HG03175 (cell line): ENCODE measurements around the gene LRCH1.

Source experiments
- ATAC-seq: cut with Tn5 transposase; IDR thresholded peaks from one replicate; pipeline ENCODE4 v1.9.1; 2021; ENCODE audit warnings: mild to moderate bottlenecking, moderate library complexity; ENCODE audit not compliant: unreplicated experiment

Gene LRCH1

DNA sequence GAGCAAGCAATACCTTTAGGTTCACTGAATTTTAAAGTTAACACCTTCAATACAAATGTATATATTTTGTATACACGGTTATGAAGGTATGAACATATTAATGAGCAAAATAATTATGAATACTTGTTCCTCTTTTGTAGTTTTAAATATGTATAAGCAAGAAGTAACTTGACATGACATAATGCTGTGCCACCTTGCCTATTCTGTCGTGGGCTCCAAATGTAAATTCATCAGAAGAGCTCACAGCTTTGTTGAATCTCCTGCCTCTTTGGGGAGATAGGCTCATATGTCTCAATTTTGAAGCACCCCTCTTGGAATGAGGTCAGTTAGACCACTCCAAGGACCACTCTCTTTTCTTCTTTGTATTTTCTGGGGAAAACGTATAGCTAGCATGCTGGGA, 59.3 kb downstream of the LRCH1 start:
- ATAC-seq, result no peak

DNA sequence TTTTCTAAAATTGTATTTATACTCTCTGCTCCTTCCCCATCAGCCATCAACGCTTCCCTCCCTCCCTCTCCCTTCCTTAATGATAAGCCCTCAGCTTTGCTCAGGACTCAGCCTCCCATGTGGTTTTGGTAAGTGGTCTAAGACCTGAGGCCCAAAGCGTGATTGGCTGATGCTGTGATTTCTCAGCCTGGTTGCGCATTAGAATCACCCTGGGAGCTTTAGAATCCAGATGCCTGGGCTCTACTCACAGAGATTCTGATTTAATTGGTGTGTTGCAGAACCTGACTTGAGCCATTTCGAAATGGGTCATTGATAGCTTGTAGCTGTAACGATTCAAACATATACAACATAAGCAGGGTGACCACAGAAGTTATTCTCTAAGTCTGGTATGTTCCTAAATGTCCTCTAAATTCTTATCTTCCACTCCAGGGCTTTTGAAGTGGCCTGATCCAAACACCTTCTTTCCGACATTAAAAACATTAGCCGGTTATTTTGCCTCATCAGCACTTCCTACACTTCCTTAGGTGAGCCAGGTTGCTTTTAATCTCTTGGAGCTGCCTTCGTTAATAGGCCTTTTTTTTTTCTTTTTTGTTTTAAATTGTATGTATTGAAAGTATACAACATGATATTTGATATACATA, 60.6 kb downstream of the LRCH1 start:
- ATAC-seq, result no peak

DNA sequence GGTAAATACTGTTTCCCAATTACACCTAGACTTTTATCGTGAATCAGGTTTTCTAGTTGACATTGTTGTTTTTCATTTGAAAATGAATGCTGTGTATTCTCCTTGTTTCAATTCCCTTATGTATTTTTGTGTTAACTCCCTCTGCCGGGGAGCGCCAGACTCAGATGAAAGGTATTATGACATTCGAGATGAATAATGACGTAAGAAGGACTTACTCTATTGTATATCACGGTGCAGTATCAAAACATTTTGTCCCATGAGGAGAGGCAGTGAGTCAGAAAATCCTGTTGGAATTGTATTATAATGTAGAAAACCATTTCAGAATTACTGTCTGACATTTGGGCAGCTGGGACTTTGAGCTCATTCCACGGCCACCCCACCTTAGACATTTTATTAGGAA, 61.6 kb downstream of the LRCH1 start:
- ATAC-seq, result no peak

DNA sequence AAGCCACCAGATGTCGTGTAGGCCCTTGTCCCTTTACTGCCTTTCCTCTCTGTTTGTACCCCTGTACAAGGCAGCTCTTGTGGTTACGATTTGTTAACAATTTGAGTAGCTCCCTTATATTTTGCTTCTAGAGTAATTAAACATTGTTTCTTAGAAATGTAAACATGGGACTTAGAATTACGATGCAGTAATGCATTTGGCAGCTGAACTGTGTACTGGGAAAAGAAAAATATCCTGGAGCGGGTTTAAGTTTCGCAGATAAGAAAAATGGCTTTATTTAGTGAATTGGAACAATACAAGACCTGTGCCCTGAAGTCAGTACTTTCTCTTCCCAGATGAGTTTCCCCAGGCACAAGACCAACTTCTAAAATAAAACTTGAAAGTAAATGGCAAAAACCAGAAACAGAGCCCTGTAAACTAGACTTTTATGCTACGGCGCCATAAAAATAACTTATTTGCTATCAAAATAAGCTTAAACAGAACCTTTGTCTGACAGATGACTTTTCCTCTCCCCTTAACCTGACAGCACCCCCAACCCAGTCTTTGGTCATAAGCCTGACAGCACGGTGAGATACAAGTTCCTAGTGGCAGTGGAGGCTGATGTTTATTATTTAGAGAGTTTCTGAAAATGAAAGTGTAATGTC, 63.0 kb downstream of the LRCH1 start:
- no peak for ATAC-seq

DNA sequence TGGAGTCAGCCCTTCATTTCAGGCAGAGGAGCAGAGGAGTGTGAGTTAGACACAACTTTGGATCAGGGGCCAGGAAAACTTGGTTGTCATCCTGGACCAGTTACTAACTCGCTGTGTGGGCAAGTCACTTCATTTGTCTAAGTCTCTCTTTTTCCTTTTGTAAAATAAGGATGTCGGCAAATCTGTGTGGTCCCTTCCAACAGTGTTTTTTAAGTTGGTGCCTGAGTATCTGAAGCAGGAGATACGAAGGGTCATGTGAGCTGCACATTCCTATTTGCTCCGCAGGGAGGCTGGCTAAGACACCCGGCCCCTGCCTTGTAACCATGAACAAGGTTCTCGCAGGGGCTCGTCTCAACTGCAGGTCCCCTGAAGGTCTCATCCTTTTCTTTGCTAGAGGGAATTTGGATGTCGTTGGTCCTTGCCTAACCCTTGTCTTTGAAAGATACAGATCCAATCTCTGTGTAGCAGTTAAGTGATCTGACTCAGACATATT, 64.3 kb downstream of the LRCH1 start:
- no peak for ATAC-seq

DNA sequence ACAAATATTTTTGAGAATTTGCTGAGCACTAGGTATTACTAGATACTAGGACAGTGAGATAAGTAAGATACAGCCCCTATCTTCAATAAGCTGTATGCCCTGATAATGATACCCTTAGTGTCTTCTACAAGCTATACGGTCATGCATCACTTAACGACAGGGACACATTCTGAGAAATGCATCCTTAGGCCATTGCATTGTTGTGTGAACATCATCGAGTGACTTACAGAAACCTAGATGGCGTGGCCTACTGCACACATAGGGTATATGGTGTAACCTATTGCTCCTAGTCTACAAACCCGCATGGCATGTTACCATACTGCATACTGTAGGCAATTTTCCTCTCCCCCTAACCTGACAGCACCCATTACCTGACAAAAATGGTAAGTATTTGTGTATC, 64.9 kb downstream of the LRCH1 start:
- no peak for ATAC-seq

DNA sequence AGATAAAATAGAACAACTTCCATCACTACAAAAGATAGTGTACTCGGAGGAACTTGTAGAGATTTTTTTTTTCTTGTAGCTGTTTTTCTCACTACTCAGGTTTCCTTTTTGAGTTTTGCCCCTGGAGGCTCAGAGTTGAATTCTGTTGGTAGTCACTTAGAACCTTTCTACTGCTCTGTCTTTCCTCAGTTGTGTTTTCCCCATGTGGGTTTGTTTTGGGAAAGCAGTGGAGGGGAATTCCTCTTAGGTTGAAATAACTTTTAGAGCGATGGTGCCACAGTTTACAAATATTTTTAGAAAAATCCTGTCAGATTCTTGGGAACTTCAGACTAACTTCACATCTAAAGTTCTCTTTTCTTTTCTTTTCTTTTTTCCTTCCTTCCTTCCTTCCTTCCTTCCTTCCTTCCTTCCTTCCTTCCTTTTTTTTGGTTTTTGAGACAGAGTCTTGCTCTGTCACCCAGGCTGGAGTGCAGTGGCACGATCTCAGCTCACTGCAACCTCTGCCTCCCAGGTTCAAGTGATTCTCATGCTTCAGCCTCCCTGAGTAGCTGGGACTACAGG, 65.8 kb downstream of the LRCH1 start:
- ATAC-seq, result no peak

DNA sequence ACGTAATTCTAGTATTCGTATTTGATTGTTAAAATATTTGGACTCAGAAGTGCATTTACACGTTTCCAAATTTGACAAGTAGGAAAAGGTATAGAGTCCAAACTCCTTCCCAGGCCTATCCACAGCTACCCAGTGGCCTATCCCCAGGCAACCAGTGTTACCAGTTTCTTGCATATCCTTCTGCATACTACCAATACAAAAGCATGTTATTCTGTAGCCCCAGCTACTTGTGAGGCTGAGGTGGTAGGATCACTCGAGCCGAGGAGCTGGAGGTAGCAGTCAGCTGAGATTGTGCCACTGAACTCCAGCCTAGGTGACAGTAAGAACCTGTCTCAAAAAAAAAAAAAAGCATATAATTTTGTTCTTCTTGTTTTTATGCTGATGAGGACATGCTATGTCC, 67.1 kb downstream of the LRCH1 start:
- no peak for ATAC-seq

DNA sequence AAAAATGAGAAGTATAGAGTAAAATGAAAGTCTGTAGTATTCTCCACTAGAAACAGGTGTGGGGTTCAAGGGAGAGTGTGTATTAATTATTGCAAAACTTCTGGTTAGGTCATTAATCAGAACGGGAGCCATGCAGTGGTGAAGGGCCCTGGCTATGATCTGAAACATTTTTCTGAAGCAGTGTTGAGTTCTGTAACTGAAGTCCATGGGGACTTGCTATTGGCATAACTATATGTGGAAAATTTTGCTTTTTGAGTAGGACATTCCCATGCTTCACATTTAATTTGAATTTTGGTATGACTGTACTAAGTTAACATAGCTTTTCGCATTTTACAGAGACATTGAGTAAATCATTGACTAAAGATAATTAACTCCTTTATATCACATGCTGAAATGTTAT, 67.5 kb downstream of the LRCH1 start:
- no peak for ATAC-seq

DNA sequence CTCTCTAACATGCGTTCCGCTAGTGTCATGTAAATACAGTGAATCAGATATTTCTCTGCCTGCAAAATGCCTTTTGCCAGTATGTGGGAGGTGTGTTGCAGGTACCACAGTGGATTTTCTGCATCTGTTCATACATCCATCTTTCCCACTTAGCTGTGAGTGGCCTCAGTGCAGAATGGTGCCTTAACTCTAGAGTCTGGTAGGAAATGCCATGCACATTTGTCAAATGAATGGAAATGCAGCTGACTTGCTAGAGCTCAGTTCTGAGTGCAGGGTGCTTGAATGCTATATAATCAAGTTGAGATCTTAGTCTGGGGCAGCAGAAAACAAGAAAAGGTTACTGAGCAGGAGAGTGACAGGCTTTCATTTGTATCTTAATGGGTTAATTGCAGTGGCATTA, 68.2 kb downstream of the LRCH1 start:
- no peak for ATAC-seq

DNA sequence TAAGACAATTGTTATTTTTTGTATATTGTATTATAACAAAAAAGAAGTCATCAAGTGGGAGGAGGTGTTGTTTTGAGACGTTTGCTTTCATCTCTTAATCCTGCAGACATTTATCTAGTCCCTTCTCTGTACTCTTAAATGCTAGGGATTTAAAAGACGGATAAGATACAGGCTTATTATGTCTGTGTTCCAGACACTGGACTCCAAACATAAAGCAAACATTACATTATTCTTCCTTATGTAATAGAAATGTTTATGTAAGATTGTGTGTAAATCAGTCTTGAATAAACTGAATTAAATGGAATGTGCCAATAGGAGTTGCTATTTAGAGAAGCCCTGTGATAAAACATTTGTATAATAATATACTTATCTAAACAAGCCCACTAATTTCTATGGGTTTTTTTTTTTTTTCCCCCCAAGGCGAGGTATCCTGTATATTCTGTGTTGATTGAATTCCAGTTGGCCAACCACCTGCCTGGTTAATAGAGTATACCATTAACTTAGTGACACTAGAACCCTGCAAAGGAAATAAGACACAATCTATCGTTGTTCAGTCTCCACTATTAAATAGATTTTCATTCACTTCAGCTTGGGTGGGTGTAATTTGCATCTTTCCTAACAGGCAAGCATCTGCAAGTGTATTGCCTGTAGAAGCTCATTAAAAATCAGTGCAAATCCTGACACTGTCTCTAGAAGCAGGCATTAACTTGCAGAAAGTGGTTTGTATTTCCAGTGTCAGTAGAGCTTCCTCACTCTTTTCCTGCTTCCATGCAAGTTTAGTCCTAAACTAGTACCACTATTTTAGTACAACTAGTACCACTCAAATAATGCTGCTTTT, 69.0 kb downstream of the LRCH1 start:
- ATAC-seq, result no peak

DNA sequence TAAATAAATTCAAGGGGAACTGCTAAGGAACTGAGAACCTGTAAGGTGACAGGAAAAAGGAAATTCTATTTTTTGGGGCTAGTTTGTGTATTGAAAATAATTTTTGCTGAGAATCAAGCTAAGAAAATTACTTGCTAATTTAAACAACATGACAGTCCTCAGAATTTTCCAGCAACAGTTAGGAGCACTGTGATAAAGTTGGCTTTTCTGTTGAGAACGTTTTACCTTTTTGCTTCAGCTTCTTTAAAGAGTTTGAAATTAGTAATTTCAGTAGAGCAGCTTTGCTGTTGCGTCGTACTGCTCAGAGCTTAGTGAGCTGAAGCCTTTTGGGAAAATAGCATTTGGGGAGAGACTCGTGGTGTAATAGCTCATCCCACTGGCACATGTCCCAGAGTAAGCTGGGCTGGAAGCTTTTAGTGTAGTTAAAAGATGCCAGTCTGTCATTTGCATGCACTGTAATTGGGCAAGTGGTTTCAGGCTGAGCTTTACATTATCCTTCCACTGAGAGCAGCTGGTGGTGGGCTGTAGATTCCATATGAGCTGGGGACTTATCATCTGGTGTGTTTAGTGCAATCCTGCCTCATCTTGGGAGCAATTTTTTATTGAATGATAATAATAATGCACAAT, 69.8 kb downstream of the LRCH1 start:
- ATAC-seq, result no peak

DNA sequence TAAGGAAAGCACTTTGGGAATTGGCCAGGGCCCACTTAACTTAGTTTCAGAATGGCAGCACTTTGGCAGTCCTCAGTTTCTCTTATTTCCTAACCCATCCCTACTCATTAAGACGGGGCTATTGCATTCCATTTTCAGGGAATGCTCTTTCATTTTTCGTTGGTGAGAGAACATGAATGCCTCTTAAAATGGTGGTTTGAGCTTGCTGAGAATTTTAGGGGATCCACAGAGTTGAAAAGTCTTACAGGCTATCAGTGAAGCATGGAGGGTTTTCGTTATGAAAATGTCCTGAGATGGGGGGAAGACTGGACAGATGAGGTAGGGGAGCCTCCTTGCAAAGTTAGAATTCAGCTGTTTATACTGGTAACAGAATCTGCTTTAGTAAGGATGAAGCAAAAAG, 71.4 kb downstream of the LRCH1 start:
- ATAC-seq, result no peak

DNA sequence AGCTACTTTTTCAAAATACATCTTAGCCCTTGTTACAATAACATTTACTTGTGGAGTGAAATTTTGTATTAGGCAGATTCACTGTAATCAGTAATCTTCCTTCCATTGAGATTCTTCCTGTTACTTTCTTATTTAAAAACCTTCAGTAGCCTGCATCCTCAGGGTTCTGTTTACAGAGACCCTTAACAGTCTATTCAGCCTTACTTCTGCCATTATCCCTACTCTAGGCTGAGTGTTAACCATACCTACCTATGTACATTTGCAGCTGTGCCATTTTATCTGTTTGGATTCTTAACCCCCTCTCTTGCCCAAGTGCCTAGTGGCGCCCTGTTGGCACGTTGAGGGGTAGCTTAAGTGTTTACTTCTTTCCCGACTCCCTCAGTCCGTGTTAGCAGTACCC, 71.9 kb downstream of the LRCH1 start:
- no peak for ATAC-seq

DNA sequence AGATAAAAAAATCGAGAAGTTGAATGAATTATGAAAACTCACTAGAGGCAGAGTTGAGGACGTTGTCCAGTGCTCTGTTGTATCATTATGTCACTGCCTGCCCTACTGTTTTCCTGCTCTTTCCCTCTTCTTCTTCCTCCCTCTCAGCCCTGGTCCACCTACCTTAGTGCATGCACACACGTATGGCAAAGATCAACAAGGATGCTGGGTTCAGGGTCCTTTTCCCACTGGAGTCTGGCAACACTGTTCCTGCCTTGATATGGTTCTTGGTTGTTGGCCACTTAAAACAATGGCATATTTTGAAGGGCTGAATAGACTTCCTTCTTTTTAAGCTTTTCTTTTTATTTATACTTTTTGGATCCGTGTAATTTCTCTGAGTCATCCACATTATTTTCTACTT, 74.5 kb downstream of the LRCH1 start:
- no peak for ATAC-seq

DNA sequence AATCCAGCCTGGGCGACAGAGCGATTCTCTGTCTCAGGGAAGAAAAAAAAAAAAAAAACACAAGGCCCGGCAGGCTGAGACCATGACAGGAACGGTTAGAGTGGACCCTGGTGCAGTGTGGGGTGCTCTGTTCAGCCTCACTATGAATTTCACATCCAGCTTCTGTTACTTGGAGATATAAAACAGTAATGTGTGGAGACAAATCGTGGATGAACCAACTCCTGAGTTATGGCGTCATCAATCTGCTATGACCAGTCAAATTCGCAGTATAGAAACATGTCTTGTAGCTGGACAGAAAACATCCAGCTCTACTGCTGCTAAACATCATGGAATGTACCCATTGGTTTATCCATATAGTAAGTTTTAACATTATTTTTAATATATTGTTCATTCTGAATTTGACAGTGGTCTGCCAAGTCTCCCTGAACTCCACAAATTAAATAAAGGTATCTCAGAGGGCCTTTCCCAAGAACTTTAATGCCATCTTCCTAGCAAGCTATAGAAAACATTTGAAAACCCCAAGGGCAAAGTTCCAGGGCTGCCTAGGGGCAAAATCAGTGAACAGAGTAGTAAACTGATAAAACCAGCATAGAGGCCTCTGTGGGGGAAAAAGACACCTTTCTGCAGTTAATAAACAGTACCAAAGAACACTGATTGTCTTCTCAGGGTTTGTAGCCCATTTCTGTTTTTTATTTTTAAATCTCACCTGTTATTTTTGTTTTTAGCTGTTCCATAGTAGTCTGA, 75.8 kb downstream of the LRCH1 start:
- ATAC-seq, result no peak

DNA sequence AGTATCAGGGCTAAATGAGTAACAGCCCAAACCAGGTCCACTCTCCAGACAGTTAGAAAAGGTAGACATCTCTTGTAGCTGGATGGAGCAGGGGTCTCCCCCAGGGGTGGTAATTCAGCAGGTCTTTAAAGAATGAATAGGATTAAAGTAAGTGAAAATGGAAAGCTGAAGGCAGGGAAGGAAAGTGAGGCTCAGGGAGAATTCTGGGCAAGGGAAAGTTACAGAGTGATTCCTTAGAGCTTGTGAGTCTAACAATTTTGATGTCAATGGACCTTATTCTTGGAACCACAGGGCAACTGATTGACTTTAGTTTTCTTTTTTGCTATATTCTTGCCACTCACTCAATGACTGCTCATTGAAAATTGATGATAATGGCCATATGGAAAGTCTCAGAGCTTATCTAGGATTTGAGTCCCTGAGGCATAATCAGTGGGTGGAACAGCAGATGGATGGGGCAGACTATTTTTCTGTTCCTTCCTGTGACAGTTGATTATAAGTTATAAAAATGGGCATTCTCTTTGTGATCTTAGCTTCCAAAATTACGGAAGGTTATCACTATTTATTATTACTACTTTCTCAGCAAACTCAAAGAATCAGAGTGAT, 76.9 kb downstream of the LRCH1 start:
- no peak for ATAC-seq

DNA sequence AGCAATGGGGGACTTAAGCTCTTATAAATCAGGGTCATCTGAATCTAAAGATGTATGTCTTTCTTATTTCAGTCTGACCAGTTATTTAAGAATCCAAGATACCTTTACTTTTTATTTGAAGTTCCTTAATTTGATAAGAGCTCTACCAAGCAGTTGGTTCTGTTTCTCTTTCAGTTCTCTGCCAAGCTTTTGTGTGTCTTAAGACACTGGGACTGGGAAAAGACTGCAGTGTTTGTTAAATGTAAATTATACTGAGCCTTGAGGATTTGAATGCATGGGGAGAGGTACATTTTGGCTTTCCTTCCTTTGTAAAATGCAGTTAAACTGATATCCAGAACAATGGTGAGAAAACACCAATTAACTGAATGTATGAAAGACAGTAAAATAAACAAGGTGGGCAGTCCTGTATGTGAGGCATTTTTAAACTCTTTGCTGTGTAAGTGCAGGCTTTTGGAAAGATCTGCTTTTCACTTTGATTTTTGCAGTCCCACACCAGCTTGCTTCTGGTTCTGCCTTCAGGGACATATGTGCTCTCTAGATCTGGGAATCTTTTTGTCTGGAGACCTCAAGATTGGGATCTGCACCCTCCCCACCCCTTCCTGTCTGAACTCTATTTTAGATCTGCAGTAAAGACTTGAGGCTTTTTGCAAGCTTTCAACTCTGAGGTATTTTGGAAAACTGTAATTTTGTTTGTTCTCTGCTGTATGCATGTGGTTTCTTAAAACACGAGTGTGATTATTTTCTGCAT, 77.6 kb downstream of the LRCH1 start:
- no peak for ATAC-seq

DNA sequence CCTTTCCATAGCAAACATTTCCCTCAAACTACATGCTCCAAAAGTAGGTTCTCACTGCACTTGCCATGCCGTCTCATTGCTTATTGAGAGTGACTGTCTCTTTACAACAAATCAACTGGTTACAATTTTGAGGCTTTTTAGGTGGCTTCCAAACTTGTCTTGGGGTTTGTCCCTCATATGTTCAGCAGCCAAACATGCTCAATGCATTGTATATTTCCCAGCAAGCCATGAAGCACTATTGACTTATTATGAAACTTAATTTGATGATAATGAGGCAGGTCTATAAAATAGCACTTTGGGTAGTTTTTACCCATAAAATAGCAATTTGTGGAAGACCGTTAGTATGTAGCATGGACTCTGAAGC, 78.2 kb downstream of the LRCH1 start:
- no peak for ATAC-seq

DNA sequence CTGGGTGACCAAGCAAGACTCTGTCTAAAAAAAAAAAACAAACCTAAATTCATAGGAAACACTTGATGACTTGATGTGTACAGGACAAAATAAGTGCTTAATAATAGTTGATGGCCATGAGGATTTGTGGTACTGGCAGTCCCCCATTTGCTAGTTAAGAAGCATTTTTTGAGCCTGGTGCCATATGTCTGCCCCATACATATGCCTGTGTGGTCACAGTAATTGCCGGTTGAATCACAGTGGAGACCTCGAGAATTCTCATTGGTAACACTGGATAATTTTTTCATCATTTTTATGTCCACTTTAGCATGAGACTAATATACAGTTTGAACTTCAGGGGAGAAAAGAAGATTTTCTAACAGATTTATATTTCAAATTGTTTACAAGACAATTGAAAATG, 79.2 kb downstream of the LRCH1 start:
- ATAC-seq, result no peak
